Measurements from ENCODE around the gene TMEM43. TPM values are rescaled to one million over a fixed set of nuclear protein-coding genes. Genes with fewer than 3 reads are reported as not detected.

Gene TMEM43
- total RNA-seq, 1 donor from 2014 or later: 56.3 TPM

GRCh38 chr3:14183015-14183577 lies 58.2 kb downstream of the TMEM43 start:
- H3K4me3 ChIP-seq (ENCODE audit: low read depth, low read length): no peak overlapping the region
- no peak for DNase-seq (ENCODE audit: low read depth)
- TF ChIP-seq CTCF (conservative IDR thresholded peaks at IDR 0.05; ENCODE audit: low read depth, low read length): no peak

GRCh38 chr3:14186854-14187458 lies 62.1 kb downstream of the TMEM43 start:
- no peak overlapping the region for H3K4me3 ChIP-seq (ENCODE audit: low read depth, low read length)
- DNase-seq (ENCODE audit: low read depth): no peak
- TF ChIP-seq CTCF (conservative IDR thresholded peaks at IDR 0.05; ENCODE audit: low read depth, low read length): no peak

GRCh38 chr3:14188041-14188754 lies 63.3 kb downstream of the TMEM43 start:
- TF ChIP-seq CTCF (conservative IDR thresholded peaks at IDR 0.05; ENCODE audit: low read depth, low read length): no peak
- H3K4me3 ChIP-seq (ENCODE audit: low read depth, low read length): no peak overlapping the region
- DNase-seq (ENCODE audit: low read depth): no peak

Other genes starting within 250 kb of the TMEM43 start
- 8.6 and 10.3 TPM in 2 replicates for gene WNT7A, start 245.0 kb upstream of the TMEM43 start, total RNA-seq
- gene CHCHD4, start 182 bp upstream of the TMEM43 start, total RNA-seq: 16.5 and 29.4 TPM in 2 replicates
- gene XPC, start 53.5 kb downstream of the TMEM43 start, total RNA-seq: 16.6 and 27.8 TPM in 2 replicates
- gene LSM3, start 53.8 kb downstream of the TMEM43 start, total RNA-seq: 24.7 and 24.9 TPM in 2 replicates

Data from epithelial cell of proximal tubule (primary cell).